ENCODE measurements around the gene HELLS. TPM values are rescaled to one million over a fixed set of nuclear protein-coding genes. Genes with fewer than 3 reads are reported as not detected.

Gene HELLS
- total RNA-seq, 2 donors from 2014 or later: 9.8 to 18.4 TPM

- no peaks in the 10 kb centered on the region for H3K27me3 ChIP-seq (replicated peaks; ENCODE audit: insufficient read depth)
- H3K27ac ChIP-seq: no peak overlapping the region
- H3K4me3 ChIP-seq: no peak overlapping the region
- intact Hi-C loops (cut with DNase I): no loop called here
- no peaks in the 10 kb centered on the region for H3K4me1 ChIP-seq (replicated peaks)
- H3K9me3 ChIP-seq: no peaks in the 10 kb centered on the region
- DNase-seq (ENCODE audit: low spot score): no peak
- WGBS: 60% methylated on average over 3 of the region's 3 CpGs
- H3K36me3 ChIP-seq: no peaks in the 10 kb centered on the region
- no peak for TF ChIP-seq POLR2AphosphoS5 (IDR thresholded peaks at IDR 0.05)
- TF ChIP-seq POLR2A (IDR thresholded peaks at IDR 0.05): no peak
- TF ChIP-seq CTCF (IDR thresholded peaks at IDR 0.05): no peak
These were observed 25.9 kb downstream of the HELLS start for GRCh38 chr10:94571528-94571927.

GRCh38 chr10:94578790-94579189, 33.2 kb downstream of the HELLS start:
- DNase-seq (ENCODE audit: low spot score): no peak
- no peak overlapping the region for H3K4me3 ChIP-seq
- WGBS: 92% methylated on average over 4 of the region's 4 CpGs
- H3K27ac ChIP-seq: no peak overlapping the region
- no peaks in the 10 kb centered on the region for H3K27me3 ChIP-seq (replicated peaks; ENCODE audit: insufficient read depth)
- no peak for TF ChIP-seq CTCF (IDR thresholded peaks at IDR 0.05)
- no peak for TF ChIP-seq POLR2A (IDR thresholded peaks at IDR 0.05)
- no peak for TF ChIP-seq POLR2AphosphoS5 (IDR thresholded peaks at IDR 0.05)
- H3K4me1 ChIP-seq (replicated peaks): no peaks in the 10 kb centered on the region
- H3K9me3 ChIP-seq: no peaks in the 10 kb centered on the region
- H3K36me3 ChIP-seq: no peaks in the 10 kb centered on the region
- intact Hi-C loops (cut with DNase I): no loop called here

GRCh38 chr10:94583124-94583523, 37.5 kb downstream of the HELLS start:
- Histone ChIP-seq H3K4me1 (replicated peaks) (no peaks in the 10 kb centered on the region), H3K27ac (no peak overlapping the region), H3K36me3 (peaks cover 0 to under 1% of the 10 kb centered on the region in 2 donors), H3K27me3 (replicated peaks; ENCODE audit: insufficient read depth) (no peaks in the 10 kb centered on the region), H3K9me3 (no peaks in the 10 kb centered on the region), H3K4me3 (no peak overlapping the region)
- DNase-seq (ENCODE audit: low spot score): no peak
- intact Hi-C loops (cut with DNase I): no loop called here
- TF ChIP-seq POLR2AphosphoS5 (IDR thresholded peaks at IDR 0.05) (no peak), CTCF (IDR thresholded peaks at IDR 0.05) (no peak), POLR2A (IDR thresholded peaks at IDR 0.05) (no peak)

- TF ChIP-seq POLR2AphosphoS5 (IDR thresholded peaks at IDR 0.05) (no peak), POLR2A (IDR thresholded peaks at IDR 0.05) (no peak), CTCF (IDR thresholded peaks at IDR 0.05) (no peak)
- intact Hi-C loops (cut with DNase I): no loop called here
- DNase-seq (ENCODE audit: low spot score): no peak
- no peaks in the 10 kb centered on the region for H3K27me3 ChIP-seq (replicated peaks; ENCODE audit: insufficient read depth)
- no peaks in the 10 kb centered on the region for H3K9me3 ChIP-seq
- no peak overlapping the region for H3K27ac ChIP-seq
- no peak overlapping the region for H3K4me3 ChIP-seq
- H3K36me3 ChIP-seq: peaks cover 0 to 4% of the 10 kb centered on the region in 2 donors
- no peaks in the 10 kb centered on the region for H3K4me1 ChIP-seq (replicated peaks)
- 100% methylated on average over 1 of the region's 1 CpG for WGBS
These were observed 46.0 kb downstream of the HELLS start for GRCh38 chr10:94591461-94592205.
